GM18498 (cell line): ENCODE data around the gene SPATA31D4.
"Not testable (repeated sequence)": the region's sequence is repeated elsewhere in the genome, so short reads cannot be mapped to it uniquely, and the experiment has no call there.

Experiments
- ATAC-seq: cut with Tn5 transposase; IDR thresholded peaks from one replicate; pipeline ENCODE4 v1.9.1; 2021; ENCODE audit warnings: mild to moderate bottlenecking, moderate library complexity; ENCODE audit not compliant: unreplicated experiment

The SPATA31D4 gene

DNA sequence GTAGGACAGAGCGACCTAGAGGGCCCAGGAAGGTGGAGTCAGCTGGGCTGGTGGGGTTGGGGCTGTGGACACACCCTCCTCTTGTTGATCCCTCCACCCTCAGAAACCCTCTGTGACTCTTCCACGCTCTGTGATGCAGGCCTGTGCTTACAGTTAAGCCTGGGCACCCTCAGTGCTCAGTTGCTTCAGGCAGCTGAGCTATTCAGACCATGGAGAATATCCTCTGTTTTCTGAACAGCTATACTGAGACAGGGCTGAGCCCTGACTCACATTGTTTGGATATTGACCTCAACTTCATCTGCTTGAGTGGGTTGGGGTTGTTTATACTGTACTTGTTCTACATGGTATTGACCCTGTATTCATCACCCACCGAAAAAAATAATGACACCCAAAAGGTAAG is at the start of gene SPATA31D4:
SPATA31D4 (plus strand) TSS at position 124 of the 400 bp plus-strand sequence; CDS start at position 210, 86 bp downstream.
- not testable (repeated sequence) for ATAC-seq

DNA sequence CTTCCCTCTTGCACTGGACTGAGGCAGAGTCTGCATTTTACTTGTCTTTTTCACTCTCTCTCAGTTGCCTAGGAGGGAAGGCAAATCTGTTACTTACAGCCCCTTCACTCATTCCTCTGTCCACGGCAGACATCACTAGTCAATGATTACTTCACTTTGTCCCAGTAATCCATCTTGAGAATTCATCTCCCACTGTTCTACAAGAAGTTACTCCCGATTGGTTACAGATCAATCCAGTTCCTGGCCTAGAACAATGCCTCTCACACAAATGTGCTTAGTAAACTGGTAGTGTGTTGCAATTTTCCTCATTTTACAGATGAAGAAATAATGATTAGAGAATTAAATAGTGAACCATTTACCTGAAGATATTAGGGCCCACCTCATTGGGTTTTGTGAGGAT is 49.7 kb upstream of the SPATA31D4 start:
- ATAC-seq = no peak

- ATAC-seq = no peak
These were observed 48.7 kb upstream of the SPATA31D4 start for GRCh38 chr9:81879501-81879916.

- no peak for ATAC-seq
These were observed 42.6 kb upstream of the SPATA31D4 start for GRCh38 chr9:81885602-81886001.

GRCh38 chr9:81886665-81887064 is 41.6 kb upstream of the SPATA31D4 start:
- ATAC-seq = no peak

GRCh38 chr9:81890104-81890503 is 38.1 kb upstream of the SPATA31D4 start:
- no peak for ATAC-seq

GRCh38 chr9:81892440-81892839 is 35.8 kb upstream of the SPATA31D4 start:
- no peak for ATAC-seq

- ATAC-seq = no peak
These were observed 34.3 kb upstream of the SPATA31D4 start for GRCh38 chr9:81893929-81894328.

- ATAC-seq = no peak
These were observed 33.3 kb upstream of the SPATA31D4 start for GRCh38 chr9:81894891-81895290.

- ATAC-seq = no peak
These were observed 32.2 kb upstream of the SPATA31D4 start for GRCh38 chr9:81896070-81896469.

DNA sequence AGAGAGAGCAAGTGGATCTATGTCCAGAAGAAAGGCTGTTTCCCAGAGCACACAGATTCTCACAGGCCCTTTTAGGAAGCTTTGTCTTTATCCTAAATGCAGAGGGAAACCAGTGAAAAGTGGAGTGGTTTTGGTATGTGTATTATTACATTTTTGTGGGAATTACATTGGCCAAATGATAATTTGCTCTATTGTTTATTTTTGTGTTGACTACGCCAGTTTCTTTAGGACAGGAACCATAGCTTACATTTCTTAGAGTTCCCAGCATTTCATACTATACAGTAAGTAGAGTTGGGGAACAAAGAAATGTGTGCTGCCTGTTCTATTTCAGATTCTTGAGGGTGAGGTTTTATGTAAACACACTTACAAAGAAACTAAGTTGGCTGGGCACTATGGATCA is 29.4 kb upstream of the SPATA31D4 start:
- ATAC-seq = no peak

DNA sequence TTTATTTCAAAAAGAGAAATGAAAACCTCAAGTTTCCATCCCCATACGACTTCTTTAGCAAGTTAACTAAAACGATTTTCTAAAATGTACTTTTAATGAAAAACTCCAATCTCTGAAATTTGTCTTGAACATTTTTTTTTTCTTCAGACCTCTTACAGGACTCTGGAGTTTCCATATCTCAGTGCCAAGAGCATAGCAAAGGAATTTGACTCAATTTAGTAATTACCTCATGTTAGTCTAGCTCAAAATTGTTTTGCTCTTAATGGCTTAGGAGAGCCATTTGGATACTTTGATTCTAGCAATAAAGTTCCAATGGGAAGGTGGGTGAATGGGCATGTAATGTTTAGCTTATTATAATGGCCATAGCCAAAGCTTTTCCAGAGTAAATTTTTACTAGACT is 26.0 kb upstream of the SPATA31D4 start:
- ATAC-seq = no peak

GRCh38 chr9:81902626-81903025 is 25.6 kb upstream of the SPATA31D4 start:
- no peak for ATAC-seq

- ATAC-seq = no peak
These were observed 21.6 kb upstream of the SPATA31D4 start for GRCh38 chr9:81906671-81907070.

DNA sequence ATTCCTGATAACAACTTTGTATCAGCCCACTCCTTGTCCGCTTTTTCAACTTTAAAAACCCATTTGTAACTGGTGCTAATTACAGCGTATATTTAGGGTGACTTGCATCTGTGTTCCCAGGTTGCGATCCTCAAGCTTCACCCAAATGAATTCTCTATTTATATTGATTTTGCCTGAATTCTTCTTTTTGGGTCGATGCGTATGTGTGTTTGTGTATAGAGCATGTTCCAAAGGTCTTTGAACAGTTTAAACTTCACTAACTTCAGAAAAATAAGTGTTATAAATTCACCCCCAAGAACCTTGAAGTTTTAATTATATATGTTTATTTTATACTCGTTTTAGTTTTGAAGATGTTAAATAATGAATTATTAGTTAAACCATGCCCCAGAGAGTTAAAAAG is 16.1 kb upstream of the SPATA31D4 start:
- ATAC-seq = no peak

- ATAC-seq = no peak
These were observed 12.3 kb upstream of the SPATA31D4 start for GRCh38 chr9:81915801-81916505.

- not testable (repeated sequence) for ATAC-seq
These were observed 9.7 kb upstream of the SPATA31D4 start for GRCh38 chr9:81918507-81918906.

DNA sequence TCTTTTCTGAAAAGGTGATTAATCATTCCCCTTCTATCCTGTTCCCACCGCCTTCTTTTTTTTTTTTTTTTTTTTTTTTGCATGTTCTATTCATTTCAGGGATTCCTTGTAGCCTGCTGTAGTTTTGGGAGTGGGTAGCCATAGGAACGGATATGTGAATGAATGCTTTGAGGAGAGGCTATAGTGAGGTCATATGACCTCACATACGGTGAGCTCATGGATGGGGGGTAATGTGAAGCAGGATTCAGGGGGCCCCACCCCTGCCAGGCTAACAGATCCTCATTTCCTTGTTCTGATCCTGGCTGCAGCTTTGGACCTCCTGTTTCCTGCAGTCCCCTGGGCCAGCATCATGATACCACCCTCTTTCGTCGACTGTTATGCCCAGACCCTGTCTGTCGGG is 1.9 kb downstream of the SPATA31D4 start:
- ATAC-seq = not testable (repeated sequence)

DNA sequence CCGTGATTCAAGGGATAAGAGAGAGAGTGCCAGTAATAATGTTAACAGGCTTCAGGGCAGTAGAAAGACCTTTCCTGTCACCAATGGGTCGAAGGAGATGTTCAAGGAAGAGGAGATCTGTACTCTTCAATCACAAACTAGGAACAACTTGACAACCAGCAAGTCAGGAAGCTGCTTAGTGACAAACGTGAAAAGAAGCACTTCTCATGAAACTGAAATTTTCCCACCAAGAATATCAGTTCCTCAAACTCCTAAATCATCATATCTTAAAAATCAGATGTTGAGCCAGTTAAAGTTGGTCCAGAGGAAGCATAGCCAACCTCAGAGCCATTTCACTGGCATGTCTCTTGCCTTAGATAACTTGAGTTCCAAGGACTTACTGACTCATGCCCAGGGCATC is 5.3 kb downstream of the SPATA31D4 start:
- ATAC-seq = not testable (repeated sequence)

GRCh38 chr9:81943393-81943792 is 15.2 kb downstream of the SPATA31D4 start, which contains the start of gene SPATA31D3:
Gene SPATA31D3, plus strand, starts transcription at chr9:81943500. Its CDS starts 86 bp downstream, at chr9:81943586.
- not testable (repeated sequence) for ATAC-seq

DNA sequence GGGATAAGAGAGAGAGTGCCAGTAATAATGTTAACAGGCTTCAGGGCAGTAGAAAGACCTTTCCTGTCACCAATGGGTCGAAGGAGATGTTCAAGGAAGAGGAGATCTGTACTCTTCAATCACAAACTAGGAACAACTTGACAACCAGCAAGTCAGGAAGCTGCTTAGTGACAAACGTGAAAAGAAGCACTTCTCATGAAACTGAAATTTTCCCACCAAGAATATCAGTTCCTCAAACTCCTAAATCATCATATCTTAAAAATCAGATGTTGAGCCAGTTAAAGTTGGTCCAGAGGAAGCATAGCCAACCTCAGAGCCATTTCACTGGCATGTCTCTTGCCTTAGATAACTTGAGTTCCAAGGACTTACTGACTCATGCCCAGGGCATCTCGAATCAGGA is 20.4 kb downstream of the SPATA31D4 start:
- ATAC-seq = not testable (repeated sequence)

DNA sequence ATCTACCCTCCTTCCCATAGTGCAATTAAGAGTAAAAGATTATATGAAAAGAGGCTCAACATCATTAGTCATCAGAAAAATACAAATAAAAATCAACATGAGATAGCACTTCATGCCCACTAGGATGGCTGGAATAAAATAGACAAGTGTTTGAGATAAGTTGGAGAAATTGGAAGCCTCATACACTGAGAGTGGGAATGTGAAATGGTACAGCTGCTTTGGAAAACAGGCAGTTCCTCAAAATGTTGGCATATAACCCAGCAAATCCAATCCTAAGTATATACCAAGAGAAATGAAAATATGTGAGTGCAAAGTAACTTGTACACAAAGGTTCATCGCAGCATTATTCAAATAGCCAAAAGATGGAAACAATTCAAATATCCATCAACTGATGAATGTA is 24.9 kb downstream of the SPATA31D4 start:
- ATAC-seq = no peak

- no peak for ATAC-seq
These were observed 27.4 kb downstream of the SPATA31D4 start for GRCh38 chr9:81955625-81956024.
